ENCODE measurements around the gene COPB1.

DNA sequence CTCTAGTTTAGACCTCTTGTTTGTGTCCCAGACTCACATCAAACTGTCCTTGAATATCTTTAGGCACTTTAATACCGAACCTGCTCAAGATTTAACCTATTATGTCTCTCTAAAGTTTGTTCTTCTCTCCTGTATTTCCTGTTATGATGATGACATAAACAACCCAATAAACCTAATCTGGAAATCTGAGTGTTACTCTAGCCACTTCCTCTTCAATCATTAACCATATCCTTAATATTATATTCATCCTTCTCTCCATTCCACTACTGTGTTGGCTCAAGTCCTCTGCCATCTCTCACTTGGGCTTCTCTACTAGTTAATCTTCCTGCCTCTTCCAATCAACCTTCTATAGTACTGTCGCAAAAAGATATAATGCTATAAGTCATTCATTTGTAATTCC lies 36.0 kb downstream of the COPB1 start:
- TF ChIP-seq, protein P1, sequence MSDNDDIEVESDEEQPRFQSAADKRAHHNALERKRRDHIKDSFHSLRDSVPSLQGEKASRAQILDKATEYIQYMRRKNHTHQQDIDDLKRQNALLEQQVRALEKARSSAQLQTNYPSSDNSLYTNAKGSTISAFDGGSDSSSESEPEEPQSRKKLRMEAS (IDR thresholded peaks at IDR 0.05; ENCODE audit: low read depth, low read length) = no peak
- TF ChIP-seq, protein P2, sequence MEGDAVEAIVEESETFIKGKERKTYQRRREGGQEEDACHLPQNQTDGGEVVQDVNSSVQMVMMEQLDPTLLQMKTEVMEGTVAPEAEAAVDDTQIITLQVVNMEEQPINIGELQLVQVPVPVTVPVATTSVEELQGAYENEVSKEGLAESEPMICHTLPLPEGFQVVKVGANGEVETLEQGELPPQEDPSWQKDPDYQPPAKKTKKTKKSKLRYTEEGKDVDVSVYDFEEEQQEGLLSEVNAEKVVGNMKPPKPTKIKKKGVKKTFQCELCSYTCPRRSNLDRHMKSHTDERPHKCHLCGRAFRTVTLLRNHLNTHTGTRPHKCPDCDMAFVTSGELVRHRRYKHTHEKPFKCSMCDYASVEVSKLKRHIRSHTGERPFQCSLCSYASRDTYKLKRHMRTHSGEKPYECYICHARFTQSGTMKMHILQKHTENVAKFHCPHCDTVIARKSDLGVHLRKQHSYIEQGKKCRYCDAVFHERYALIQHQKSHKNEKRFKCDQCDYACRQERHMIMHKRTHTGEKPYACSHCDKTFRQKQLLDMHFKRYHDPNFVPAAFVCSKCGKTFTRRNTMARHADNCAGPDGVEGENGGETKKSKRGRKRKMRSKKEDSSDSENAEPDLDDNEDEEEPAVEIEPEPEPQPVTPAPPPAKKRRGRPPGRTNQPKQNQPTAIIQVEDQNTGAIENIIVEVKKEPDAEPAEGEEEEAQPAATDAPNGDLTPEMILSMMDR (IDR thresholded peaks at IDR 0.05; ENCODE audit: low read depth, low read length) = no peak
- TF ChIP-seq POLR2A (IDR thresholded peaks at IDR 0.05; ENCODE audit: extremely low read depth, insufficient read length) = no peak
